MV-4-11 (cell line): ENCODE data around the gene PTCD3.
A peak's percentile ranks its signal among the peaks of the same experiment; 100 is the strongest.

Experiments used
- DNase-seq: peaks from one replicate; lab custom pipeline; 2025; lab: John Stamatoyannopoulos, UW

PTCD3 gene

DNA sequence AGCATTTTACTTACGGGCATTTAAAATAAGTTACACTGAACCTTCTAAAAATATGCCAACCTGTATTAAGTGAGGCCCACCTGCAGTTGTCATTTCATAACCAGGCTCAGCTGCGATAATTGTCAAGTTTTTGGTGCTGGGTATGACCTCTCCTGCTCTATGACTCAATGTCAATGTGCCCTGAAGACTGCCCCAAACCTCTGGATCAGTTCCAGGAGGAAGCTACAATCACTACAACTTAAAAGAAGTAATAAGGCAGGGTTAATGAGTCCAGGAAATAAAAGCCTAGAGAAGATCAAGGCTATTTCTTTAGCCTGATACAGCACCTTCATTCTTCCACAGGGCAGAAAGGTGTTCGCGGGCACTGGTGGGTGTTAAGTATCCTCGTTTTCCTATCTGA, 23.3 kb upstream of the PTCD3 start:
- no peak for DNase-seq

DNA sequence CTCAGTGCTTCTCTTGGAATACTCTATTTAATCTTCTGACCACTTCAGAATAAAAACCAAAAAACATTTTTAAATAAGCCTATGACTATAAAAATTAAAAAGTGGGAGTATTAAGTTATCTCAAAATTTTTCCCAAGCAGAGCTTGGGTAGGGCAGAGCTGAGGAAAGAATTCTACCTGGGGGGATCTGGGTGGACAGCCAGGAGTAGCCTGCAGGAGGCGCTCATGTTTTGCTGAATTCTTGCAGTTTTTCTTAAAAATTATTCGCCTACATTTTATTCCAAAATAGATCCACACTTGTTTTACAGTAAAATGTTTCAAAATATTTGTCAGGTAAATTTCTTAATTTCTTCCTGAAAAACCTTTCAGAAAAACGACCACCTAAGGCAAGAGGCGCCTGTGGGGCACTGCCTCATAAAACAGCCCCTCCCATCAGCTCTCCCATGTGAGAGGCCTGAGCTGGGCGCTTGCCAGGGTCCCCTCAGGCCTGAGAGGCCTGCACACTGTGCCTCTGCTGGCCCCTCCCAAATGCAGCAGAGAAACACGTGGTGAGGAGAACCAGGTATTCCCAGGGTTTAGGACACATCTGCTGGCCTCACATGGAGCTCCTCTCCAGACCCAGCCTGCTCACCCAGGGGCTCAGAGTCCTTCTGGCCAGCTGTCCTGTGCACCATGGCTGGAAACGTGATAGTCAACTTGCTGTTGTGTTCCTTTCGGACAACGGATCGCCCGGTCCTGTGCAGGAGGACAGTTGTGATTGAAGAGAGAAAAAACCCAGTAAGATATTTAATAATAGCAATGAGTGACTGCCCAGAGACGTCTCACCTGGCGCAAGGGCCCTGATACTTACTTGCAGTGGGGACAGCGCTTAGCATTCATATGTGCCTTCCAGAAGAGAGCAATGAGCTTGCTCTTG, 17.8 kb upstream of the PTCD3 start:
- DNase-seq = no peak

DNA sequence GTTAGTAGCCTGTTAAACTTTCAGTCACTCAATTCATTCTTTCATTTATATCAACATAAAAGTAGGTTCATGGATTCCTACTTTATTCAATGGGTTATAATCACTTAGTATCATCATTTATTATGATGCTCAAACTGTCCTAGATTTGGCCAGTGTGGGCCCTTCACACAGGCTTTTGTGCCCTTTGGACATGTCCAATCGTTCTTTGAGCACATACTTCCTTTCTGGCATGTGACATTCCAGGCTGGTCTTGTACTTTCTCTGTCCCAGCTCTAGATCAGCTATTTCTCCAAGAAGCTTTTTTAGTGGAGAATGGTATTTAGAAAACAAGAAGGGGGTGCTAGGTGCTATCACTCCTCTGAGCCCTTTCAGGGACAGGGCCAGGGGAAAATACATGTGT, 11.8 kb upstream of the PTCD3 start:
- DNase-seq = no peak

- no peak for DNase-seq
Observed at GRCh38 chr2:86097114-86097896, 8.7 kb upstream of the PTCD3 start.

- no peak for DNase-seq
Observed at GRCh38 chr2:86097913-86098312, 8.1 kb upstream of the PTCD3 start.

- no peak for DNase-seq
Observed at GRCh38 chr2:86102157-86102556, 3.9 kb upstream of the PTCD3 start.

DNA sequence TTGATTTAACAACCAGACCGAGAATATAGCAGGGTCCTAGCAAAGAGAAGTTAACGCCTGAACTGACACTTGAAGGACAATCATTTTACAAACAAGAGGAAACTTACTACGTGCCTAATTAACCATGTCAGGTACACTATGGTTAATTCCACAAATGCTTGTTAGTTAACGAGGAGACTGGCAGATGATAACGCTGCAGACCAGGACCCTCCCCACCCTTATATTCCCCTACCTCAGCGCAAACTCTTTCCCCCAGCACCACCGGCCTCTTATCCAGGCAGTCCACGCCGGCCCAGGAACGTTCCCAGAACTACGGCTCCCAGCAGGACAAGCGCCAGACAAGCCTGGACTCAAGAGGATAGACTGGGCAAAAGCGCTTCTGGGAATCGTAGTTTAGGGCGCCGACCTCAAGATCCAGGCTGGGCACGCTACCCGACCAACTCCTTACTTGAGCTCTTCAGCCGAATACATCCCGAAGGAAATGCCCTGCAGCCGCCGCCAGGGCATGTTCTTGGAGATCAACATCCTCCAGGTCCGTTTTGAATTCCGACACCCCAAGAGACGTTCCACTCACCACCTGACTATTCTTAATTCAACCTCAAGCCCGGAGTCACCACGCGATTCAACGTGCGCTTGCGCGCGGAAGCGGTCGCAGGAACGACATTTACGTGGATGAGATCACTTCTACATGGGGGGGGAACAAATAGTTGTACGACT, 625 bp upstream of the PTCD3 start, which contains the start of gene POLR1A:
POLR1A (minus strand) TSS at position 635 of the 717 bp plus-strand sequence; CDS start at position 525, 110 bp downstream.
- DNase-seq = peak; percentile 91

GRCh38 chr2:86107031-86107430, 996 bp downstream of the PTCD3 start:
- no peak for DNase-seq

- DNase-seq = no peak
Observed at GRCh38 chr2:86118130-86118529, 12.1 kb downstream of the PTCD3 start.

GRCh38 chr2:86123328-86123925, 17.4 kb downstream of the PTCD3 start:
- no peak for DNase-seq

GRCh38 chr2:86124683-86125082, 18.6 kb downstream of the PTCD3 start:
- no peak for DNase-seq

DNA sequence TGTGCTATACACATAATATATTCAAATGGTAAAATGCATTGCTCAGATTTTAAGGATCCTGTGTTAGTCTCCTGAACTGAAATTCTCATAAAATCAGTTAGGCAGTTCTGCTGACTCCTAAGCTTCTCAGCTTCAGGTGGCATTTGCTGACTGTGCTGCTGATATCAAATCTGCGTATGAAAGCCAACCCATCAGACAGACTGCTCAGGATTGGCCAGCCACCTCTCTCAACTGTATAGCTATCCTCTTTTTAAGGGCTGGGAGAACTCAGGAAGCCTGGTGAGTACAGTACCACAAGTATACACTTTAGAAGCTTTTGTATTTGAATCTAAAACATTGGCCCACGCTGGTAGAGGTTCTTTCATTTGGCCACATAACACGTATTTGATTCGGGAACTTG, 28.7 kb downstream of the PTCD3 start:
- no peak for DNase-seq

DNA sequence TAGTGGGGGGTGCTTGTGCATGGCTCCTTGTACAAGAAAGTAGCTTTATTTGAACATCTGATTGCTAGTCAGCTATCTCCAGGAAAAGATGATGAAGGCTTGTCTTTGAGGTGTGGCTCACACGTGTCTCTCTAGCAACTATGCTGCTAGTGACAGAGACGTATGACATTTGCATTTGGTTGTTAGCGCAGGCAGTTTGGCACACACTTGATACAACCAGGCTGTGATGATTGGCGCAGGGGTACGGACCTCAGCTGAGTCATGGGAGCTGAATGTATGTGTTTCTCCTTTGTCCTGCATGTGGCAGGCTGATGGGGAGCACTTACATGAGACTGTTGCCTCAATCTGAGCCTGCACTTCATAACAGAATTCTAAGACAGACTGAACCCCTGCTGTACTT, 29.6 kb downstream of the PTCD3 start:
- no peak for DNase-seq

GRCh38 chr2:86136141-86136540, 30.1 kb downstream of the PTCD3 start:
- DNase-seq = no peak

GRCh38 chr2:86138736-86139625, 32.9 kb downstream of the PTCD3 start:
- no peak for DNase-seq

GRCh38 chr2:86139981-86140380, 33.9 kb downstream of the PTCD3 start:
- no peak for DNase-seq

- DNase-seq = peak; percentile 13
Observed at GRCh38 chr2:86140969-86141392, 34.9 kb downstream of the PTCD3 start.

DNA sequence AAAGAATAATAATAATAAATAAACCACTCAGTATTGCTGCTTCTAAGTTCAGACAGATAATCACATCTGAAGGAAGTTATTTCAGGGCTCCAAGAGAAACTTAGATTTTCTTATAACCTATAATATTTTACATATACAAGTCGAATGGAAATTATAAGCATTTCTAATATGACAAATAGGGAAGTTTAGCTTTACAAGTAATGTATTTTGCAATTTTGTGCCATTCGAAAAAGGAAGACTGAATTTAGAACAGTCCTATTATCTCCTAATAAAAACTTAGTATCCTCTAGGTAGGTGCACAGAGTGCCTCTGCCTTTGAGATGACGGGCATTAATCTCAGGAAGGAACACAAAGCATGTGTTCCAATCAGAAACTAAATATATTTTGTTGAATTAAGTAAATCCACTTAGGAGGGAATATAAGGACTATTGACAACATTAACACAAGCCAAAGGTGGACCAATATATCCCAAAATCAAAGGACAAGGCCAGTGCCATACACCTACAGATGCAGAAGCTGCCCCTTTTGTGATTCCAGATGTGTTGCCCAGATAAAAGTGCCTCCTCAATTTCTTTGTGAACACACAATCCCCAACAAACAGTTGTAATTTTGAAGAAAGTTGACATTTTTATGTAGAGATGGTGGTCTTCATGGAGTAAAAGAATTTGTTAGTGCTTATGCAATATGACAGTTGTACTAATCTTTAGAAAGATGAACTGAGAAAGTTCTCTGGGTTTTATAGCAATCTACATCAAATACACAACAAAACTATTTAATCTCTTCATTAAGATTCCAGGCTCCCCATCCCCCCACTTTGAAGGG, 36.6 kb downstream of the PTCD3 start:
- no peak for DNase-seq

- peak; percentile 56 for DNase-seq
Observed at GRCh38 chr2:86143307-86143706, 37.3 kb downstream of the PTCD3 start.
